ENCODE measurements around the gene INSIG1.

Gene INSIG1

DNA sequence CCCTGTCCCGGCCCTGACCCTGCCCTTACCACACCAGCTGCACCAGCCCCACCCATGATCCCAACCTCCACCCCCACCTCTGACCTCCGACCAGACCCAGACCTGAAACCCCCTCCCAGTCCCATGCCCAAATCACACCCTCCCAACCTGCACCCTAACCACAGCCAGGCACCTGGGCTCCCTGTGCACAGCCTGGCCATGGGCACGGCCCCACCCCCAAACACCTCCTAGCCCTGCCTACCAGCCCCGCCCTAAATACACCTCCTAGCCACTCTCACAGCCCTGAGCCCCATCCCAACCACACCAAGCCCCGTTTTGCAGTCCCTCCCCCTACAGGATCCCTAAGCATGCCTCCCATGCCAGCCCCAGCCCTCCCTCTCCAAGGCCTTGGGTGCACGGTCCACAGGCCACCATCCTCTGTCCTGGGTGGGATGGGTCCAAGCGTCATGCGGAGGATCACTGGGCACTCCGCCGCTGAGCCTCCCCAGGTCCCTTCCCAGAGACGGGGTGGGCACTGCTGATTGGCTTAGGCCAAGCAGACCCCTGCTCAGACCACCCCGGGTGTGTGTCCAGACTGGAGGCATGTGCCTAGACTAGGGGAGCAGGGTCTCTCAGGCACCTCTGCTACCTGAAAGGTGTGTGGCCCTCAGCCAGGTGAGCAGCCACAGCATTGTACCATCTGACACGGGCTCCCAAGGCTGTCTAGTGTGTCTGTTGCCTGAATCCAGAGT, 30.1 kb downstream of the INSIG1 start:
- no peak for DNase-seq (ENCODE audit: low spot score)

DNA sequence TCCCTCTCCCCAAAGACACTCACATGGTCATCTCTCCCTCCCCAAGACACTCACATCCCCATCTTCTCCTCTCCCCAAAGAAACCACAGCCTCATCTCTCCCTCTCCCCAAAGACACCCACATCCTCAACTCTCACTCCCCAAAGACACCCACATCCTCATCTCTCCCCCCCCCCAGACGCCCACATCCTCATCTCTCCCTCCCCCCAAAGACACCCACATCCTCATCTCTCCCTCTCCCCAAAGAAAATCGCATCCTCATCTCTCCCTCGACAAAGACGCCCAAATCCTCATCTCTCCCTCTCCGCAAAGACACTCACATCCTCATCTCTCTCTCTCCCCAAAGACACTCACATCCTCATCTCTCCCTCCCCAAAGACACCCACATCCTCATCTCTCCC, 31.5 kb downstream of the INSIG1 start:
- no peak for DNase-seq (ENCODE audit: low spot score)

DNA sequence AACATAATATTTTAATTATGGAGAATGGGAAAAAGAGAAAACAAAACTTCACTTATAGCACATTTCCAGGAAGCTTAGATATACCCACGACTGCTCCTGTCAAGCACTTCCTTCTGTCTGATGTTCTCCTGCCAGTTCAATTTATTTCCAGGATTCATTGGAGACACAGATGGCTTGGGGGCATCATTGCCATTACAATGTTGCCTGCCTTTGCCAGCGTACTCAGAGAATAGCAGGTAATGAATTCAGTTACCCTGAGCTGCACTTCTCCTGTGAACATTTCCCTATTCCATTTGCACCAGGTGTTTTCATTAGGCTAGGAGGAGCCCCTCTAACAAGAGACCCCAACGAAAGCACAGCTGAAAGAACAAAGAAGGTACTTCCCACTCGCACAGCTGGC, 33.7 kb downstream of the INSIG1 start:
- no peak for DNase-seq (ENCODE audit: low spot score)

DNA sequence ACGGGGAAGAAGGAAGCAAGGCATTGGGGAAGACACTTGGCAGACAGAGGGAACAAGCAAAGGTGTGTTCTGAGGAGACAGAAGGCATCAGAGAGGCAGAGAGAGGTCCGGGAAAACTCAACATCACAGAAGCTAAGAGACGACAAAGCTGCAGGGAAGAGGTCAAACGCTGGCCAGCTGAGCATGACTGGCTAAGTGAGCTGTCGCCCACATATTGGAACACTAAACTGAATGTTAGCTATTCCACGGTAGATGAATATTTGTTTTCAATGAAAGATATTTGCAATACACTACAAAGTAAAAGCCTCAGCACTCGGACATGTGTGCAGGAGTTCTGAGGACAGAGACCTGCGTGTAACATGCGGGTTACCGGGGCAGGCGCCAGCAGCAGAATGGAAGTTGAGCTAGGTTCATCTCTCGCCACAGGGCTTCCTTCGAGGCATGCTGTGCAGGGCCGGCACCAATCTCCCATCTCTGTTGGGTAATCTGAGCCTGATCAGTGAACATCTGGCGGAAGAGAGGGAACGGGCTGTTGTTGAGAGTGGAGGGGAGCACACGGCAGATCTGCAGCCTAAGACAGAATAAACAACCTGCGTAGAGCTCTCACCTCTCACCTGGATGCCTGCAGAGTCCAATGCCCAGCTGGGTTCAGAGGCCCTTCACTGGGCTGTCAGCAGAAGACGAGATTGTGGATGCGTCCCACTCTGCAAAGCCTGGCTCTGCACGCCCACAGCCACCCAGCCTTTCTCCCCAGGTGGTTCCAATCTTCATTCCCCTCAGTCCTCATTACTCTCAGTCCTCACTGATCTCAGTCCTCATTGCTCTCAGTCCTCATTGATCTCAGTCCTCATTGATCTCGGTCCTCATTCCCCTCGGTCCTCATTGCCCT, 35.9 kb downstream of the INSIG1 start:
- no peak for DNase-seq (ENCODE audit: low spot score)

DNA sequence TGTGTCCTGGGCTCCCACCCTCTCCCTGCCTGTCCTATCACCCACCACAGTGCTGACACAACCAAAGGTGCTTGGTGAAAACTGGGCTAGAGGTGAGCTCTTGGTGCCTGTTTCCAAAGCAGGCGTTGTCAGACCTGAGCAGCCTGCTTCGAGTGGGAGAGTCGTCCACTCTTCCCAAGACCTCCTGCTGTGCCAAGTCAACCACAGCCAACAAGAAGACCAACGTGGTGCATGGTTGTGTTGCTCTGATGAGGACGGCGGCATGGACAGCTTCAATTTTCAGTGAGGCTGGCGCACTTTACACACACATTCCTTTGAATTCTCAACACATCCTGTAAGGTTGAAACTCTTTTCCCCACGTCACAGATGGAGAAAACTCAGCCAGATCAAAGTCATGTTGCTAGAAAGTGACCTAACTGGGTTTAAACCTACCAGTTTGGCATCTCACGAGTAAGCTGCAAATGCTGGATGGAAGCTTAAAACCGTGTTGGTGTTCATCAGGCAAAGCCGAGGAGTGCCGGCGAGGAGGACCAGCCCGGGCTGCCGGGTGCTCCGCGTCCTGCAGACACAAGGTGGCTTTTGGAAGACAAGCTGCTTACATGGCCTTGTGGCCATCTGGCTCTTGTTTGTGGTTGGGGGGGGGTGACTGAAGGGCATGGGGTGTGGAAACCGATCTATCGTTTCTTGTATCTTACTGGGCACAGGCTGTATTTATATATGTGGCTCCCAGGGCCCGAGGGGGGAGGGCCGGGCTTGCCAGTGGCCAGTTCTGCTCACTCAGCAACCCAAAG, 39.3 kb downstream of the INSIG1 start:
- DNase-seq (ENCODE audit: low spot score) = no peak

DNA sequence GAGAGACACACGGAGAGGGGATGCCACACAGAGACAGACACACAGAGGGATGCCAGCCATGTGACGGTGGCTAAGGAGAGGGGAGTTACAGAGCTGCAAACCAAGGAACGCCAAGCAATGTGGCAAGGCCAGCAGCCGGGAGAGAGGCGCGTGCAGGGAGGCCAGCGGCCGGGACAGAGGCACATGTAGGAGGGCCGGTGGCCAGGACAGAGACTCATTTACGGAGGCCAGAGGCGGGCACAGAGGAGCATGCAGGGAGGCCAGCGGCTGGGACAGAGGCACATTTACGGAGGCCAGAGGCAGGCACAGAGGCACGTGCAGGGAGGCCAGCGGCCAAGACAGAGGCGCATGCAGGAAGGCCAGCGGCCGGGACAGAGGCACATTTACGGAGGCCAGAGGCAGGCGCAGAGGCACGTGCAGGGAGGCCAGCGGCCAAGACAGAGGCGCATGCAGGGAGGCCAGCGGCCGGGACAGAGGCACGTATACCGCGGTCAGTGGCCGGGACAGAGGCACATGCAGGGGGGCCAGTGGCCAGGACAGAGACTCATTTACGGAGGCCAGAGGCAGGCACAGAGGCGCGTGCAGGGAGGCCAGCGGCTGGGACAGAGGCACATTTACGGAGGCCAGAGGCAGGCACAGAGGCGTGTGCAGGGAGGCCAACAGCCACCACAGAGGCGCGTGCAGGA, 40.4 kb downstream of the INSIG1 start:
- DNase-seq (ENCODE audit: low spot score) = no peak

DNA sequence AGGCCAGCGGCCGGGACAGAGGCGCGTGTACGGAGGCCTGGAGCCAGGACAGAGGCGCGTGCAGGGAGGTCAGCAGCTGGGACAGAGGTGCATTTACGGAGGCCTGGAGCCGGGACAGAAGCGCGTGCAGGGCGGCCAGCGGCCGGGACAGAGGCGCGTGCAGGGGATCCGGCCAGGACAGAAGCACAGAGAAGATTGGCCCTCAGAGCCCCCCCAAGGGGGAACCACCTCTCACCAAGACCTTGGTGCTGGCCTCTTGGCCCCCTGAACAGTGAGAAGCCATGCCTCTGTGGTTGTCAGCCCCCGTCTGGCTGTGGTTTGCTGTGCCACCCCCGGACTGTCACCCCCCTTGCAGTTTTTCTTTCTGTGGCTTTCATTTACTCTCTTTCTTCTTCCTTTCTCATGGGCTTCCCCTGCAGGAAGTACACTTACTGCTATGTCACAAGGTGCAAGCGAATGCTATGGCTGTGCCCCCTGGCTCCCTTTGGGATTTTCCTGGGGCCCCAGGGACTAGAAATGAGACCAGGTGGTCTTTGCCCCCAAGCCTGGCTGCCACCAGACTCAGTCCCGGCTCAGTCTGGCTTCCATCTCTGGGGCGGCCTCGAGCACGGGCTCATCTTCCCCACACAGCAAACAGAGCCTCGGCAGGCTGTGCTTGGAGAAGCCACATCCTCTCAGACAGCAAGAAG, 41.1 kb downstream of the INSIG1 start:
- no peak for DNase-seq (ENCODE audit: low spot score)

DNA sequence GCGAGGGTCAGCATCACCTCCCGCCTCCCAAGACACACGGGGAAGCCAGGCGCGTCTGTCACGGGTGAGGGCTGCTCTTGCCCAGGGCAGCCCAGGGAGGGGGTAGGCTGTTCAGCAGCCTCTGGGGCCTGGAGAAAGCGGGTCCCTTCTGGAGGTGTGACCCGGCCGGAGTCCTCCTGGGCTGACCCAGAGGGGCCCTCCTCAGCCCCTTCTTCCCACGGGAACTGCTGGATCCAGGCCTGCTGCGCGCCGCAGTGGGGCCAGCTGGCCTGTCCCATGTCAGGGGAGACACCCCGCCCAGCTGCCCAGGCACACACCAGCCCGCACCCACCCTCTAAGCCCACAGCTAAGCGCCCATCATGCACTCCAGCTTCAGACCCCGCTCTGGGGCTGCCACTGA, 41.8 kb downstream of the INSIG1 start:
- DNase-seq (ENCODE audit: low spot score) = no peak

DNA sequence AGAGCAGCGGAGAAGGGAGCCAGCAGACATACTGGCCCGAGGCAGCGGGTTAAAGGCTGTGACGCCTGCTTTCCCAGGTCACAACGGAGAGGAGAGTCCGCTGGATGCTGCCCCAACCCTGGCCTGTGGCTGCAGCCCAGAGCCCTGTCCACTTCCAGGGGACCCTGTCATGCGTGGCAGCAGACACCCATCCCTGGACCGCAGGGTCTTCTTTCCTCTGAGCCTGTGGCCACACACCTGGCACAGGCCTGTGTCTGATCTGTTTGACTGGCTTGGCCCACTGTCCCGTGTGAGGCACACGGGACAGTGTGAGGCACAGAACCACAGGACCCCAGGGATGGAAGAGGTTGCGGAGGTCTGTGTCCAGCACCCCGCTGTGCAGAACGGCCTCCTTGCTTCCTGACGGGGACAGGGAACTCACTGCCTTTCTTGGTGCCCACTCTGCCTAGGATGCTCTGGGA, 42.4 kb downstream of the INSIG1 start:
- DNase-seq (ENCODE audit: low spot score) = no peak

DNA sequence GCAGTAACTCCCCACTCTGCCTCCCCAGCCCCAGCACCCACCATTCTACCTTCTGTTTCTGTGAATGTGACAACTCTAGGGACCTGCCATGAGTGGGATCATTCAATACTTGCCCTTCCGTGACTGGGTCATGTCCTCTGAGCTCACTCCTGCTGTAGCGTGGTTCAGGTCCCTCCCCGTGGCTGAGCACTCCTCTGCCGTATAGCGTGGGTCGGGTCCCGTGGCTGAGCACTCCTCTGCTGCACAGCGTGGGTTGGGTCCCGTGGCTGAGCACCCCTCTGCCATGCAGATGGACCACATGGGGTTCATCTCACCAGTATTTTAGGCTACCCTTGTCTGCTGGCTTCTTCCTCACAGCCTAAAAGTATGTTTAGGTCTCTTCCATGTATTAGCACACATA, 43.0 kb downstream of the INSIG1 start:
- no peak for DNase-seq (ENCODE audit: low spot score)

DNA sequence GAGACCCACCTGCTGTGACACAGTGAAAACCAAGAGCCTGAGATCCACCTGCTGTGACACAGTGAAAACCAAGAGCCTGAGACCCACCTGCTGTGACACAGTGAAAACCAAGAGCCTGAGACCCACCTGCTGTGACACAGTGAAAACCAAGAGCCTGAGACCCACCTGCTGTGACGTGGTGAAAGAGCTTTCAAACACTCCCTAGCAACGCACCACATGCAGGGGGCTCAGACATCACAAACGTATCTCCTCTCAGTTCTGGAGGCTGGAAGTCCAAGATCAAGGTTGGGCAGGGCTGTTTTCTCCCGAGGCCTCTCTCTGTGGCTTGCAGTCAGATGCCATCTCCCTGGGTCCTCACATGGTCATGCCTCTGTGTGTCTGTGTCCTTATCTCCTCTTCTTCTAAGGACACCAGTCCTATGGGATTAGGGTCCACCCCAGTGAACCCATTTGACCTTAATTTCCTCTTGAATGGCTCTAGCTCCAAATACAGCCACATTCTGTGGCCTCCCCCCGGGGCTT, 43.8 kb downstream of the INSIG1 start:
- no peak for DNase-seq (ENCODE audit: low spot score)

DNA sequence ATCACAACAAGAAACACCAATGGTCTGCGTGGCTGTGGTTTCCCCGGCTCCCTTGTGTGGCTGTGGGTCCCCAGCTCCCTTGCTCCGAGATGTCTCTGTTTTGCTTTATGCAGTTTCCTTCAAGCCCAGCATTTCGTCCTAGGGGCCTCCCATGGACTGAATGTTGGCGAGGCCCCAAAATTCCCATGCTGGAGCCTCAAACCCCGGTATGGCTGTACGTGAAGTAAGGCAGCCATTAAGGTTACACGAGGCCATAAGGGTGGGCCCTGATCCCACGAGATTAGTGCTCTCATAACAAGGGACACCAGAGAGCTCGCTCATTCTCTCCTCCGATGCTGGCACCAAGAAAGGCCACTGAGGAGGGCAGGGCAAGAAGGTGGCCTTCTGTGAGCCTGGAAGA, 44.6 kb downstream of the INSIG1 start:
- DNase-seq (ENCODE audit: low spot score) = no peak

DNA sequence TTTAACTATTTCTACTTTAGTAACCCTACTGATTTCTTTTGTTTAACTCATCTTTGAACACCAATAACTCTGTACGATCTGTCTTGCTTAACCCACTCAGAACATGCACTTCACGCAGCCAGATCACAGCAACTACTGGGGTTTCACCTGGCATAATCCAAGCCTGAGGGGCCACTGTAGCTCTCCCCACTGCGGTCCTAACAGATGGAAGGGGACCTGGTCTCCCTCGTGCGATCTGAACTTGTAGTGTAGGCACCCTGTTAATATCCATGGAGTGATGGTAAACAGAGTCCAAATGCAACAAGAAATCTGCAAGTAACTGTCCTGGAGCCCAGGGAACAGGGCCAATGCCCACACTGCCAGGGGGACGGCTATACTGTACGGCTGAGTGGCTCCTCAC, 45.5 kb downstream of the INSIG1 start:
- no peak for DNase-seq (ENCODE audit: low spot score)

DNA sequence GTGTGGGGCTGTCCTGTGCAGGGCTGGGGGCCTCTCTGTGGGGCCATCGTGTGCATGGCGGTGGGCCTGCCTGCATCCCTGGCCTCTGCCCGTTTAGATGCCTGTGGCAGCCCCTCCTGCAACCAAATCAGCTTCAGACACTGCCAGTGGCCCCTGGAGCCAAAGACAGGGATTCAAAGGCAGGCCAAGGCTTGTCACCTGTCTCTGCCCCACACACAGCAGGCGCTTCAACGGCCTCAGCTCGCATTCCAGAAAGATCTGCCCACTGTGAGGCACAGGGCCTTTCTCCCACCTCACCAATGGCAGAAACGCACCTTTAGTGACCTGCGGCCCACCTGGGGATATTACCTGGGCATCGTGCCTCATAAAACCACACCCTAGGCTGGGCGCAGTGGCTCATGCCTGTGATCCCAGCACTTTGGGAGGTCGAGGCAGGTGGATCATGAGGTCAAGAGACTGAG, 46.0 kb downstream of the INSIG1 start:
- DNase-seq (ENCODE audit: low spot score) = no peak

DNA sequence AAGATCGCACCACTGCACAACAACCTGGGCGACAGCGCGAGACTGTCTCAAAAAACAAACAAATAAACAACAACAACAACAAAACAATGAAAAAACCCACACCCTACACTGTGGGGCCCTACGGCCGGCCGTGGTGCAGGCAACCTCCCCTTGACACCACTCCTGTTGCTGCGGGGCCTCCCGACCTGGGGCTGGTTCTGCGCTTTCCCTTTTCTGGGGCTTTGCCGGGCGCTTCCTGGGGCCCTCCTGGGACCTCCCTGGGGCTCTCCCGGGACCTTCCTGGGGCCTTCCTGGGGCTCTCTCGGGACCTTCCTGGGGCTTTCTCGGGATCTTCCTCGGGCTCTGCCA, 46.6 kb downstream of the INSIG1 start:
- DNase-seq (ENCODE audit: low spot score) = no peak

DNA sequence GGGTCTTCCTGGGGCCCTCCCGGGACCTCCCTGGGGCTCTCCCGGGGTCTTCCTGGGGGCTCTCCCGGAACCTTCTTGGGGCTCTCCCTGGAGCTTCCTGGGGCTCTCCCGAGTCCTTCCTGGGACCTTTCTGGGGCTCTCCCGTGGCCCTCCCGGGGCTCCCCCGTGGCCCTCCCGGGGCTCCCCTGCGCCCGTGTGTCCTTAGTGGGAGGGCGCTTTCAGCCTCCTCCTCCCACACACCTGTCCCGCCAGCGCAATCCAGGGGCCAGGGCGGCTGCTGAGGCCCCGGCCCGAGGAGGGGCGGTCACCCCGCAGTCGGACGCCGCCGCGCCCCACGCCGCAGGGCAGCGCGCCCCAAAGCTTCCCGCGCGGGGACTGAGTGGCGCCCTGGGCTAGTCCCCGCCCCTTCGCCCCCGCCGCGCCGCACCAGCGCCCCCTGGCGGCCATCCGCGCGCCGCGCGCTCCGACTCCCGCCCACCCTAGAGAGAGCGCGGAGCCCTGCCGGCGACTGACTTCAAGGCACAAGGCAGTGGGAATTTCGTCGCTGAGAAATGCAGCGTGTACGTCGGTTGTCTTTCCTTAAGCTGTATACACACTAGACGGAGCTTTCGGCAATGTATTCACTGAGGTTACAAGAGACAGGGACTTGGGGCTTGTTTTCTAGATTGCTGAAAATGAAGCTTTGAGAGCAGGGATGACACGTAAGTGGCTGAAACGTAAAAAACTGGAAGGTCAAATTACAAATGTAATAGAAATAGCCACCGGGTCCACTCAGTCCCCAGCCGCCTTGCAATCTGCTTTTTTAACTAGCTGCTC, 47.1 kb downstream of the INSIG1 start:
- DNase-seq (ENCODE audit: low spot score) = peak; percentile 94

DNA sequence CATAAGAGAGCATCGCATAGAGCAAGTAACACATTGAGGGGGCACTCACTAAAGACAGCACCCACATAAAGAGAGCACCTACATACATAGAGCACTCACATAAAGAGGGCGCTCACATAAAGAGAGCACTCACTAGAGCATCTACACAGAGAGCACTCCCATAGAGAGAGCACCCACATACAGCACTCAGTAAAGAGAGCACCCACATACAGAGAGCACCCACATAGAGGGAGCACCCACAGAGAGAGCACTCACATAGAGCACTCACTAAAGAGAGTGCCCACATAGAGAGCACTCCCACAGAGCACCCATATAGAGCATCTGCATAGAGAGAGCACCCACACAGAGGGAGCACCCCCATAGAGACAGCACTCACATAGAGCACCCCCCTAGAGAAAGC, 47.8 kb downstream of the INSIG1 start:
- no peak for DNase-seq (ENCODE audit: low spot score)

DNA sequence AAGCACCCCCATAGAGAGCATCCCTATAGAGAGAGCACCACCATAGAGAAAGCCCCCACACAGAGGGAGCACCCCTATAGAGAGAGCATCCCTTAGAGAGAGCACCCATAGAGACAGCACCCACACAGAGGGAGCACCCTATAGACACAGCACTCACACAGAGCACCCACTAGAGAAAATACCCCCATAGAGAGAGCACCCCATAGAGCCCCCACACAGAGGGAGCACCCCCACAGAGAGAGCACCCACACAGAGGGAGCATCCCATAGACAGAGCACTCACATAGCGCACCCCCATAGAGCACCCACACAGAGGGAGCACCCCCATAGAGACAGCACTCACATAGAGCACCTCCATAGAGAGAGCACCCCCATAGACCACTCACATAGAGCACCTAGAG, 48.6 kb downstream of the INSIG1 start:
- DNase-seq (ENCODE audit: low spot score) = no peak

DNA sequence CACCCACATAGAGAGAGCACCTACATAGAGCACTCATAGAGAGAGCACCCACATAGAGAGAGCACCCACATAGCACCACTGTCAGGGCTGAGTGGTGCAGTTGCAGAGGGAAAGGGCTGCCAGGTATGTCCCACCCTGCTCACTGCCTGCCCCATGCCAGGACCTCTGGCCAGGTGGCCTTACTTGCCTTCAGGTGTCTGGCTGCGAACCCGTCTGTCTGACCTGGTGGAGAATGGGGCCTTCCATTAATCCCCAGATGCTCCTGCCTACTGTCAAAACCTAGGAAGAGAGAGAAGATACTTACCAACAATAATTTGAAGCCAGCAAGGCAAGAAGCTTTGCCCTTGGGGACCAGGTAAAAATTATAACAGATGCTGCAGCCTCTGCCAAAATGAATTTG, 51.1 kb downstream of the INSIG1 start:
- no peak for DNase-seq (ENCODE audit: low spot score)

DNA sequence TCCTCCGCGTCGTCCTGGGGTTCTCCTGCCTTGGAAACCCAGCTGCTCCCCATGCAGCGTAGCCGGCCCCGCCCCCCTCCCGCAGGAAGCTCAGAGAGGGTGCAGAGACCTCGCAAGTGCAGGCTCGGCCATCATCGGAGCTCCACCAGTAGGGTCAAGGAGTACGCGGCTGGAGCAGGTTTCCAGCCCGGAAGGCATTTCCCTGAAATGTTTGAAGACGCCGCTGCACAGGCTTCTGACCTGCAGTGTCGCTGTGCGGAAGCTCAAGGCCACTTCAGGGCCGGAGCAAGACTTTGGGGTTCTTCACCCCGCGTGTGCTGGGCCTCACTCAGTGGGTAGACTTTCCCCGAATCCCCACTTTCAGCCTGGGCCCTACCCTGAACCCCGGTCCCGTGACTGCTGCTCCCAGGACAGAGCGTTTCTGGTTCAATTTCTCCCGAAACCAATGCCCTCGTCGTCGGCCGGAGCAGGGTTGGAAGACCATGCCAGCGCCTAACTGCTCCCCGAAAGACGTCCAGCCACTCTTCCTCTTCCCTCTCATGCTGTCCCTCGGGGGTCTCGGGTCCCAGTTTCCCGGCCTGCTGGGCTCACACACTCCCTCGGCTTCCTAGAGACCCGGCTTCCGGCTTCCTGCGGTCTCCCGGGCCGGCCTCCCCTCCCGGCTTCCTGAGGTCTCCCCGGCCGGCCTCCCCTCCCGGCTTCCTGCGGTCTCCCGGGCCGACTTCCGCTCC, 52.1 kb downstream of the INSIG1 start:
- no peak for DNase-seq (ENCODE audit: low spot score)

Data from AG08396 (cell line).